22Rv1 (cell line): Measurements from ENCODE around the gene WIPF2.

ENCODE experiments used
- H3K27ac ChIP-seq: fragments of 450-650 bp; 2 replicates; pipeline ENCODE4 v1.5.1; 2017
- ZFX ChIP-seq: fragments of 450-650 bp; IDR thresholded peaks from 2 replicates; pipeline ENCODE4 v1.6.1; 2017; ENCODE audit warnings: antibody characterized with exemption, borderline replicate concordance
- TF ChIP-seq, protein P1 (sequence below): fragments of 450-650 bp; IDR thresholded peaks from 2 replicates; pipeline ENCODE4 v1.5.1; 2017; ENCODE audit warnings: mild to moderate bottlenecking

Gene WIPF2

DNA sequence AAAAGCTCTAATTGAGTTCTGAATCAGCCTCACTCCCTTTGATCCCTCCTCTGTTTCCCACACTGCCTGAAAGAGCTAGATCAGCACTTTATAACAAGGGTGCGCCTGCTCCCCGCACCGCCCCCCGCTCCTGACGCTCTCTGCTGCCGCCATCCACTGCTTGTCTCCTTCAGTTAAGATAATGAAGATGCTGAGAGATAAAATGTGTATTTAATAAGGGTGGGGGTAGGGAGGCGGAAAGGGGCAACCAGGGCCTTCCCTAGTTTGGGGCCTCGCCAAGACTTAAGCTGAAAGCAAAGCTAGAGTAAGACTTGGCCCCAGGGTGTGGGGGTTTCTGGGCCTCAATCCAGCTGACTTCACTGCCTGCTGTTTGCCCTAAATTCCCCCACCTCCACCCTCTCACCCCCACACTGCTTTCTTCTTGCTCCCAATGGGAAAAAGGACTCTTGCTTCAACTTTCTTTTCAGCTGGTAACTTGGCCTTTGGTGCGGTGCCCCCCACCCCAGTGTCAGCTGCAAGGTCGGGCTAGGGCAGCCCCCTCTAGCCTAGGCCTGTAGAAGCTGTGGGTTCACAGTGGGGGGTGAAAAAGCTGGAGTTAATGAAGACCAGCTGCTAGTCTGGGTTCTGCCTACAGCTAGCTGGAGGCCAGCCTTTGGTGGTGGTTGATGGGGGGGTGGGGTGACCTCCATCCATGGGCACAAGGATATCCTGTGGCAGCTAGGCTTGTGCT is 88.1 kb downstream of the WIPF2 start:
- H3K27ac ChIP-seq = 0 out of 2 replicates have a peak overlapping the region, but pooled peaks have one; percentile 20
- TF ChIP-seq, protein P1, sequence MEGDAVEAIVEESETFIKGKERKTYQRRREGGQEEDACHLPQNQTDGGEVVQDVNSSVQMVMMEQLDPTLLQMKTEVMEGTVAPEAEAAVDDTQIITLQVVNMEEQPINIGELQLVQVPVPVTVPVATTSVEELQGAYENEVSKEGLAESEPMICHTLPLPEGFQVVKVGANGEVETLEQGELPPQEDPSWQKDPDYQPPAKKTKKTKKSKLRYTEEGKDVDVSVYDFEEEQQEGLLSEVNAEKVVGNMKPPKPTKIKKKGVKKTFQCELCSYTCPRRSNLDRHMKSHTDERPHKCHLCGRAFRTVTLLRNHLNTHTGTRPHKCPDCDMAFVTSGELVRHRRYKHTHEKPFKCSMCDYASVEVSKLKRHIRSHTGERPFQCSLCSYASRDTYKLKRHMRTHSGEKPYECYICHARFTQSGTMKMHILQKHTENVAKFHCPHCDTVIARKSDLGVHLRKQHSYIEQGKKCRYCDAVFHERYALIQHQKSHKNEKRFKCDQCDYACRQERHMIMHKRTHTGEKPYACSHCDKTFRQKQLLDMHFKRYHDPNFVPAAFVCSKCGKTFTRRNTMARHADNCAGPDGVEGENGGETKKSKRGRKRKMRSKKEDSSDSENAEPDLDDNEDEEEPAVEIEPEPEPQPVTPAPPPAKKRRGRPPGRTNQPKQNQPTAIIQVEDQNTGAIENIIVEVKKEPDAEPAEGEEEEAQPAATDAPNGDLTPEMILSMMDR = no peak
- TF ChIP-seq ZFX = no peak

DNA sequence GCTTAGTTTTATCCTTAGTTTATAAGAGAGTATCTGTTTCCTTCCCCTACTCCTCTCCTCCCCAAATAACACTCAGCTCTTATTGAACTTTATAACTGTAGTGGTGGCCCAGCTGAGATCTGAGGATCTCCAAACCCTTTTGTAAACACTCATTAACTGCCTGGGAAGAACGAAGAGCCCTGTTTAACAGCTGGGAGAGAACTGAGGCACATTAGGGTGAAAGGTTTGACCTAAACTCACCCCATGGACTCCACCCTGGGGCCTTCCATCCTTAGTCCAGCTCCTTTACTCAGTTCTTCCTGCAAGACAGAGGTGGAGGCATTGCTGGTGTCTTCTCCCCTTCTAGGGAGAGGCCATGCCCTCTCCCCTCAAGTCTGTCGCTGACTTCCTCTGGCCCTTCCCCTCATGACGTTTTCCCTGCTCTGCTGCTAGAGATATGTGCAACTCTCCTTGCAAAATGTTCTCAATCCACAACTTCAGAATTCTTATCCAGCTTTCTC is 88.7 kb downstream of the WIPF2 start:
- 0 out of 2 replicates have a peak overlapping the region, but pooled peaks have one; percentile 20 for H3K27ac ChIP-seq
- TF ChIP-seq, protein P1 = no peak
- no peak for TF ChIP-seq ZFX

DNA sequence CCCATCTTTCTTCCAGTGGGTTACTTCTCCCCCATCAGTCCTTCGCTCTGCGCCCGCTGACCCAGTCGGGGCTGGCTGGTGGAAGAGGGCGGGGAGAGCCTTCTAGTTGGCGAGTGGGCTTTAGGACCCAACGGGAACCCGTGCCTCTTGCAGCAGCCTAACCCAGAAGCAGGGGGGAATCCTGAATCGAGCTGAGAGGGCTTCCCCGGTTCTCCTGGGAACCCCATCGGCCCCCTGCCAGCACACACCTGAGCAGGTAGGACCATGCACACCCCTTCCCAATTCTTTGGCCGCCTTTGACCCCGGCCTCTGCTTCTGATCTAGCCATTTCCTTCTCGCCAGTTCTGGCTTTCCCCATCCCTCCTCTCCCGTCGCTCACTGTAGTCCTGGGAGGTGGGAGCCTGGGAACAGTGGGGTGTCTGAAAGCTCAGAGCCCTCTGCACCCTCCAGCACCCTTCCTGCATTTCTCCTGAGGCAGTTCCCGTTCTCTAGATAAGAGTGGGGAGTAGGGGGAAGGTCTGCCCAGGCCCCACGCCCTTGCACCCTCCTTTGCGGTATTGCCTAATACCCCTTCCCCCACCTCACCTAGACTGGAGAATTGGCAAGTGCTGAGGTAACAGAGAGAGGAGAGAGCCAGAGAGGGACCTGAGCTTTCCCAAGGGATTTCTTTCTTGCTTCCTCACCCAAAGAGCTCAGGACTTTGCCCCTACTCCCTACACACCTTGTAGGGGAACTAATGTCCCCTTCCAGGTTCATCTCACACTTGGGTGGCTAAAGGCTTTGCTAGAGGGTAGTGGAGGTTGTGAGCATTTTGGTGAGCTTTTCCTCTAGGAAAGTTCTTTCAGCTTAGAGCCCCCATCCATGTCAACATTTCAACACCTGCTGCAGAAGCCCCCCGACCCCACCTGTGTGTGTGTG is 90.2 kb downstream of the WIPF2 start, which contains the start of gene RARA:
Gene RARA, plus strand, starts transcription at position 150 of the 918 bp plus-strand sequence. CDS start 22,039 bp downstream, outside the sequence.
- 0 out of 2 replicates have a peak within 1 kb of the TSS, but pooled peaks have one; percentile 20 for H3K27ac ChIP-seq
- no peak for TF ChIP-seq ZFX
- TF ChIP-seq, protein P1 = no peak

DNA sequence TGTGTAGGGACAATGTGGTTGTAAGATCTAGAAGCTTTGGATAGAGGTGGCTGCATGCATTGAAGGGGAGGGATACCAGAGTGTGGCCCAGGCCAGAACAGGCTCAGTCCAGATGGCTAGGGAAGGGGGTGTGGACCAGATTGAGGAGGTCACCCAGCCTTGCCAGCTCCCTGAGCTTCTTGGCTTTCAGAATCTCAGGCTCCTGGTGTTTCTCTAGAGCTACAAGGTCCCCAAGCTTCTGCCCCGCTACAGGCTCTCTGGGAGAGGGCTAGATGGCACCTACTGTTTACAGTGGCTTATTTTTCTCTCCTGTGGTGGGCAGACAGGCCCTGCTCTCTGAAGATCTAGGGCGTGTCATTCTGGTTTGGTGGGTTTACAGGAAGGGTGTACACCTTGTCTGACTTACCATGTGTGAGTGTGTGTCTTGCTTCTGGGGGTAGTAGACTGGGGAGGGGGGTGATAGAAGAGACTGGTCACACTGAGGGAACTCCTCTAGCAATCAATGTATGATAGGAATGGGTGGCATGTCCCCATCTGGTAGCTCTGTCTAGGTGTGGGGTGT is 90.9 kb downstream of the WIPF2 start:
- no peak overlapping the region for H3K27ac ChIP-seq
- no peak for TF ChIP-seq ZFX
- TF ChIP-seq, protein P1 = no peak

DNA sequence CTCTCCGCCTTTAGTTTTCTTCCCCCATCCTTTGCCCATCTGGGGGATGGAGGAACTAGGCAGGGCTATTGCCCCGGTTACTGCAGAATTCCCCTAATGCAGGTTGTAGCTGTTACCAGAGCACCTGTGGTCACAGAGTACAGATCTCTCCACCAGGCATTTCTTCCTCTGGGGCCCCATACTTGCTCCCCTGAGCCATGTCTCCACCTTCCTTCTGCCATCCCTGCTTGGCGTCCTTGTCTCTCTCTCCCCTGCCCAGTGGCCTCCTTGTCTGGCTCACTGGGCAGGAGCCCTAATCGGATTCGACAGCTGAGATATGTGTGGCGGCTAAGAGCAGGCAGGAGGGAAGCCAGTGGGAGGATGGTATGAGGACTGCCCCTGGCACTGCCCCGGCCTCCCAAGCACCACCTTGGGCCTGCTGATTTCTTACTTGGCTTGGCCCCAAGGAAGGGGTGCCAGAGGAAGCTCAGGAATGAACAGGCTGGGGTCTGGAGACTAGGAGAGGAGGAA is 91.8 kb downstream of the WIPF2 start:
- TF ChIP-seq ZFX = no peak
- TF ChIP-seq, protein P1 = no peak
- H3K27ac ChIP-seq = no peak overlapping the region

DNA sequence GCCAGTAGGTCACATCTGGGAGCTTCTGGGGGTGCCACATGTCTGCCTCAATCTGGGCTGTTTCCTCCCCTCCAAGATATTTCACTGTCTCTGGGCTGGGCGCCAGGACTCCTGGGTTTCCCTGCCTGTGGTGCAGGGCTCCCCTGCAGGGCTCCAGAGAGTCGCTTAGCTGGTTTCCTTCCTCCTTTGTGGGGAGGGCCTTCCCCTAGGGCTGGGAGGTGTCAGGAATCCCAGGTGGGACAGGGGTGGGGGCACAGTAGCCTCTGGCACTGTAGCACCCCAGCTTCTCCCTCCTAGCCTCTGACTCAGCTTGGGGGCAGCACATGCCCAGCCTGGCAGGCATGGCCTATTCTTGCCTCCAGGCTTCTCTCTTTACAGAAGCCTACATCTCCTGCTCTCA is 92.5 kb downstream of the WIPF2 start:
- TF ChIP-seq, protein P1 = no peak
- no peak for TF ChIP-seq ZFX
- H3K27ac ChIP-seq = no peak overlapping the region
